Midbrain (tissue), 1 donor: ENCODE data around the gene INHBE.
"Not testable (repeated sequence)": the region's sequence is repeated elsewhere in the genome, so short reads cannot be mapped to it uniquely, and the experiment has no call there.

Experiments
- DNase-seq: peaks from one replicate; lab custom pipeline; 2025; lab: John Stamatoyannopoulos, UW

INHBE gene

GRCh38 chr12:57498132-57498502 lies 43.0 kb downstream of the INHBE start:
- DNase-seq, result no peak

DNA sequence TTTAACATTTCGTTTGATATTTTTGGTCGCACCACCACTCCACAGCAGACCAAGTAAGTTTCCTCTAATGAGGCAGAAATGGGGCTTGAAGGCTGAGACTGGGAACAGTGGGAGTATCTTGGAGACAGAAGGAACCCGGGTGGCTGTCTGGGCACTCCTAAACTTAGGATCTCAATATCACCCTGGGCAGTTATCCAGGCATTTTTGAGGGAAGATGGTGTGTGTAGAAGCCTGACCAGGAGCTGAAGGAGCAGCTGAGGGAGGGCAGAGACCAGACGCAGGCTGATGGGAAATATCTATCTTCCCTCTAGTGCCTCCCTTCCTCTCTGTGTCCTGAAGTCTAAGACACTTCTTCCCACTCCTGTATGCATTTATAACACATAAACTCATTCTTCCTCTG lies 43.5 kb downstream of the INHBE start:
- no peak for DNase-seq

DNA sequence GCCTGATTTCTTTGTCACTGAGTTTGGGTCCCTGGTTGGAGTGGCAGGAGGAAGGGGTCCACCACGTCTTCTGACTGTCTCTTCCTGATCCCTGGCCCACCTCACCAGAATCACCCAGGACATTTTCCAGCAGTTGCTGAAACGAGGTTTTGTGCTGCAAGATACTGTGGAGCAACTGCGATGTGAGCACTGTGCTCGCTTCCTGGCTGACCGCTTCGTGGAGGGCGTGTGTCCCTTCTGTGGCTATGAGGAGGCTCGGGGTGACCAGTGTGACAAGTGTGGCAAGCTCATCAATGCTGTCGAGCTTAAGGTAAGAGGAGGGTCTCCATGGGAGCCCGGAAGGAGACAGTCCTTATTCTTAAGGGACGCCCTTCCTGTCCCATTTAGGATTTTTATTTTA lies 45.1 kb downstream of the INHBE start:
- DNase-seq, result no peak

DNA sequence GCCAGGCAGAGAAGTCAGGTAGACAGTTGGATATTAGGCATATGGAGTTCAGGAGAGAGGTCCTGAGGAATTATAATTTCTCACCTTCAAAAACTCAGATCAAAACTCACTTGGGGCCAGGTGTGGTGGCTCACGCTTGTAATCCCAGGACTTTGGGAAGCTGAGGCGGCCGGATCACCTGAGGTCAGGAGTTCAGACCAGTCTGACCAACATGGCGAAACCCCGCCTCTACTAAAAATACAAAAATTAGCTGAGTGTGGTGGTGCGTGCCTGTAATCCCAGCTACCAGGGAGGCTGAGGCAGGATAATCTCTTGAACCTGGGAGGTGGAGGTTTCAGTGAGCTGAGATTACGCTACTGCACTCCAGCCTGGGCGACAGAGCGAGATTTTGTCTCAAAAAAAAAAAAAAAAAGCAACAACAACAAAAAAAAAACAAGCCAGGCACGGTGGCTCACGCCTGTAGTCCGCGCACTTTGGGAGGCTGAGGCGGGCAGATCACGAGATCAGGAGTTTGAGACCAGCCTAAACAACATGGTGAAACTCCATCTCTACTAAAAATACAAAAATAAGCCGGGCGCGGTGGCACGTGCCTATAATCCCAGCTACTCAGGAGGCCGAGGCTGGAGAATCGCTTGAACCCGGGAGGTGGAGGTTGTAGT lies 47.3 kb downstream of the INHBE start:
- not testable (repeated sequence) for DNase-seq

- DNase-seq, result not testable (repeated sequence)
These were observed 51.4 kb downstream of the INHBE start for GRCh38 chr12:57506541-57506940.
